Activated naive CD8-positive, alpha-beta T cell treated with anti-CD3 and anti-CD28 coated beads, Interleukin-2, amount 10 ng/mL, durations not matched to agents 7 days and 5 days (primary cell): ENCODE measurements around the gene TNS1. TPM values are rescaled to one million over a fixed set of nuclear protein-coding genes. Genes with fewer than 3 reads are reported as not detected.
A peak's percentile ranks its signal among the peaks of the same experiment; 100 is the strongest.
"Not testable (repeated sequence)": the region's sequence is repeated elsewhere in the genome, so short reads cannot be mapped to it uniquely, and the experiment has no call there.

Source experiments
- ATAC-seq: fragments of 150-1000 bp; cut with Tn5 transposase; one replicate; pipeline ENCODE4 v1.10.0; 2021; ENCODE audit warnings: low read depth, moderate library complexity
- POLR2A ChIA-PET: fragments of 350-600 bp; sonication (Branson Sonifier 250); formaldehyde crosslinking; loops from one replicate; lab custom pipeline; 2021; ENCODE audit warnings: antibody characterized with exemption; lab: Charles Lee
- DNase-seq: peaks from one replicate; pipeline ENCODE4 v3.0.0; 2021
- H3K27ac Mint-ChIP-seq: one replicate; pipeline ENCODE4 v1.8.0; 2022; ENCODE audit warnings: mild to moderate bottlenecking, mixed read lengths
- H3K27me3 Mint-ChIP-seq: one replicate; pipeline ENCODE4 v1.8.0; 2022; ENCODE audit warnings: mild to moderate bottlenecking, moderate library complexity, mixed read lengths
- H3K36me3 Mint-ChIP-seq: one replicate; pipeline ENCODE4 v1.8.0; 2021; ENCODE audit warnings: mild to moderate bottlenecking, mixed read lengths
- H3K4me1 Mint-ChIP-seq: one replicate; pipeline ENCODE4 v1.8.0; 2021; ENCODE audit warnings: mixed read lengths
- H3K4me3 Mint-ChIP-seq: one replicate; pipeline ENCODE4 v1.8.0; 2022; ENCODE audit warnings: mild to moderate bottlenecking, moderate library complexity, mixed read lengths
- H3K9me3 Mint-ChIP-seq: one replicate; pipeline ENCODE4 v1.8.0; 2021; ENCODE audit warnings: mixed read lengths
- total RNA-seq, 2 experiments: library from RNA; stranded (reverse); gene quantifications; one replicate each; pipeline ENCODE4 v1.2.3, GENCODE V29; 2021

TNS1 gene
- total RNA-seq, 2 experiments from 2014 or later, result 15.1 to 21.2 TPM

- POLR2A ChIA-PET, result no interaction called here
- H3K9me3 Mint-ChIP-seq, result no peaks in the 10 kb centered on the region
- no peaks in the 10 kb centered on the region for H3K36me3 Mint-ChIP-seq
- no peaks in the 10 kb centered on the region for H3K4me1 Mint-ChIP-seq
- no peak for DNase-seq
- H3K27ac Mint-ChIP-seq, result no peak overlapping the region
- no peak for ATAC-seq
- H3K4me3 Mint-ChIP-seq, result no peak overlapping the region
- H3K27me3 Mint-ChIP-seq, result no peaks in the 10 kb centered on the region
Measured at GRCh38 chr2:218026244-218026643, 23.4 kb upstream of the TNS1 start.

DNA sequence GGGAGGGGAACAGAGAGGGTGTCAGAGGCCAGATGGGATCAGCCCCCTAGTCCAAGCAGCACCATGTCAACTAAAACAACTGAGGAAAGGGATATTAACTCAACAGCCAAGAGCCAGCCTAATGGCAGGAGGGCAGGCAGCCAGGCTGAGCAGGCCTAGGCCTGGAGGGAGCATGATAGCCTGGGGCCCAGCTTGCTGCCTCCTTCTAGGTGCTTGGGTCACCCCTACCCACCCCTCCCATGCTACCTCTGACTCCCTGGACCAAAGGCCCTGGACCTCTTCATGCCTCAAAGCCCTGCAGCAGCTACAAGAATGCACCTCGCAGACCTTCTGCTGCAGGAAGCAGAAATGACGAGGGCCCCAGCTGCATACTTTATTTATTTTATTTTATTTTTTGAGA, 22.1 kb upstream of the TNS1 start:
- Mint-ChIP-seq H3K27me3 (no peaks in the 10 kb centered on the region), H3K9me3 (no peaks in the 10 kb centered on the region), H3K36me3 (no peaks in the 10 kb centered on the region), H3K27ac (no peak overlapping the region), H3K4me1 (no peaks in the 10 kb centered on the region), H3K4me3 (no peak overlapping the region)
- DNase-seq, result no peak
- POLR2A ChIA-PET, result no interaction called here
- ATAC-seq, result no peak

- no peaks in the 10 kb centered on the region for H3K36me3 Mint-ChIP-seq
- POLR2A ChIA-PET, result no interaction called here
- no peak overlapping the region for H3K27ac Mint-ChIP-seq
- no peak overlapping the region for H3K4me3 Mint-ChIP-seq
- no peaks in the 10 kb centered on the region for H3K9me3 Mint-ChIP-seq
- H3K27me3 Mint-ChIP-seq, result no peaks in the 10 kb centered on the region
- H3K4me1 Mint-ChIP-seq, result no peaks in the 10 kb centered on the region
- DNase-seq (no peak), ATAC-seq (no peak)
Measured at GRCh38 chr2:218024336-218024735, 21.5 kb upstream of the TNS1 start.

DNA sequence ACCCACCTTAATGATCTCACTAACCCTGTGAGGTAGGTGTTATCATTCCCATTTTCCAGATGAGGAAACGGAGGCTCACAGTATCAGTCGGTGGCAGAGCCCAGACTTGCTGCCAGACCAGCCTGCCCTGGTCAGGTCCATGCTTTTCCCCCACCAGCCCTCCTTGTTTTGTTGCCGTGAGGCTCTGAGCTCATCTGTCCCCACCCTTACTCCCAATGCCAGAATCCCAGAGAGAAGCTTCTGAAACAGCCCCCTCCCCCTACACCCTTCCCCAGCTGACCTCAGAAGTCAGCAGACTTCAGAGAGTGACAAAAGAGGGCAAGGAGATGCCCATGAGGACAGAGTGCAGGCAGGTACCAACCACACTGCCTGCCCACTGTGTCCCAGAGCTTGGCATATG, 20.8 kb upstream of the TNS1 start:
- H3K4me3 Mint-ChIP-seq, result no peak overlapping the region
- ATAC-seq, result no peak
- H3K27ac Mint-ChIP-seq, result no peak overlapping the region
- no peaks in the 10 kb centered on the region for H3K9me3 Mint-ChIP-seq
- no peaks in the 10 kb centered on the region for H3K27me3 Mint-ChIP-seq
- H3K36me3 Mint-ChIP-seq, result no peaks in the 10 kb centered on the region
- POLR2A ChIA-PET, result no interaction called here
- H3K4me1 Mint-ChIP-seq, result no peaks in the 10 kb centered on the region
- DNase-seq, result no peak

- Mint-ChIP-seq H3K4me1 (no peaks in the 10 kb centered on the region), H3K36me3 (no peaks in the 10 kb centered on the region), H3K9me3 (no peaks in the 10 kb centered on the region), H3K27ac (no peak overlapping the region), H3K4me3 (no peak overlapping the region), H3K27me3 (no peaks in the 10 kb centered on the region)
- ATAC-seq, result no peak
- peak; percentile 18 for DNase-seq
- POLR2A ChIA-PET, result no interaction called here
Measured at GRCh38 chr2:218022851-218023530, 20.2 kb upstream of the TNS1 start.

- no peak for ATAC-seq
- H3K4me1 Mint-ChIP-seq, result no peaks in the 10 kb centered on the region
Measured at GRCh38 chr2:218022131-218022850, 19.5 kb upstream of the TNS1 start.

DNA sequence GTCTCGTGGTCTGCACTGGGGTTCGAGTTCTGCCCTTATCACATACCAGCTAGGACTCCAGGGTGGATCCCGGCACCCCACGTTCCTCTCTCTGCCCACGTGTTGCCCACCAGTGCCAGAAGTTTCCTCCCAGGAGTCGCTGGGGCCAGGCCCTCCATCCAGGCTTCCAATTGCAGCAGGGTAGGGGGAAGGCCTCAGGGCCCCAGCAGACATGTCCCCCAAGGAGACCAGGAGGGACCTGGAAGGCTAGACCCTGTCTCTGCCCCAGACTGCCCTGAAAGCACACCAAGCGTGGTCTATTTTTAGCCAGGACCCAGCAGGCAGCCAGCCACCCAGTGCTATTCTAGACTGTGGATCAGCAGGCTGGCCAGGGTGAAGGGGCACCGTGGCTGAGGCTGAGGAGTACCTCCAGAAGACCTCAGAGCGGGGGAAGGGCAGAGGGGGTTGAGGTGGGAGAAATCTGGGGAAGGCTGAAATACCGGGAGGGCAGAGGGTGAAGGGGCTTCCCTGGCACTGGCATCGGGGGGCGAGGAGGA, 18.8 kb upstream of the TNS1 start:
- no peak for DNase-seq
- no peak overlapping the region for H3K27ac Mint-ChIP-seq
- POLR2A ChIA-PET, result no interaction called here
- ATAC-seq, result no peak
- H3K9me3 Mint-ChIP-seq, result no peaks in the 10 kb centered on the region
- H3K36me3 Mint-ChIP-seq, result no peaks in the 10 kb centered on the region
- no peak overlapping the region for H3K4me3 Mint-ChIP-seq
- no peaks in the 10 kb centered on the region for H3K4me1 Mint-ChIP-seq
- H3K27me3 Mint-ChIP-seq, result no peaks in the 10 kb centered on the region

More at GRCh38 chr2:218022131-218022850, 19.5 kb upstream of the TNS1 start:
- Mint-ChIP-seq H3K27ac (no peak overlapping the region), H3K27me3 (no peaks in the 10 kb centered on the region), H3K4me3 (no peak overlapping the region), H3K36me3 (no peaks in the 10 kb centered on the region), H3K9me3 (no peaks in the 10 kb centered on the region)
- POLR2A ChIA-PET, result interaction anchor here (0.5 kb wide), 1 partner anchor 1543 kb away, joined by 5 read pairs; no protein-coding TSS in a partner anchor
- DNase-seq, result peak; percentile 17

DNA sequence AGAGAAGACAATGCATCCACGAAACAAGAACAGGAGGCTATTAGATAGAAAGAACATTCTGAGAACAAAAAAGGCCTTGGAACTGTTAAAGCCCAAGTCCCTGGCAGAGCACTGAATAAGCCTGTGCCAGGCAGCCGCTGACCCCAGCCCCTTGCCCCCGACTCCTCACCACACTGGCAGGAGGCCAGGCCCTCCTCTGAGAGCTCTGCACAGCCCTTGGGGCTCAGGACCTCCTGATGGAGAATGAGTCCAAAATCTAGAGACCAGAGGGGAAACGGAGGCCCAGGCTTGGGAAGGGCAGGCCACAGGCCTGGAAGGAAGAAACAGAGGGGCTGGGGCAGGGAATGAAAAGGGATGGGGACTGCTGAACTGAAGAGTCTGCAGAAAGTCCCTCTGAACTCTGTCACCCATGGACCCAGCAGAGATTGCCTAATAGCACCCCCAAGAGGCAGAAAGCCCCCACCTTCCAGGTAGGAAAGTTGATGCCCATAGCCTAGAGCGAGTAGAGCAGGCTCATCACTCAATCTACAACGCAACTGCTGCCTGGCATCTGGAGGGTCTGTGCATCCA, 18.3 kb upstream of the TNS1 start:
- DNase-seq (no peak), ATAC-seq (no peak)
- H3K27ac Mint-ChIP-seq, result no peak overlapping the region
- H3K4me3 Mint-ChIP-seq, result no peak overlapping the region
- H3K4me1 Mint-ChIP-seq, result no peaks in the 10 kb centered on the region
- no peaks in the 10 kb centered on the region for H3K36me3 Mint-ChIP-seq
- H3K9me3 Mint-ChIP-seq, result no peaks in the 10 kb centered on the region
- H3K27me3 Mint-ChIP-seq, result no peaks in the 10 kb centered on the region
- POLR2A ChIA-PET, result no interaction called here

- Mint-ChIP-seq H3K9me3 (no peaks in the 10 kb centered on the region), H3K4me1 (no peaks in the 10 kb centered on the region), H3K27me3 (no peaks in the 10 kb centered on the region), H3K27ac (no peak overlapping the region), H3K4me3 (no peak overlapping the region), H3K36me3 (no peaks in the 10 kb centered on the region)
- DNase-seq (no peak), ATAC-seq (no peak)
- POLR2A ChIA-PET, result no interaction called here
Measured at GRCh38 chr2:218020281-218020680, 17.5 kb upstream of the TNS1 start.

DNA sequence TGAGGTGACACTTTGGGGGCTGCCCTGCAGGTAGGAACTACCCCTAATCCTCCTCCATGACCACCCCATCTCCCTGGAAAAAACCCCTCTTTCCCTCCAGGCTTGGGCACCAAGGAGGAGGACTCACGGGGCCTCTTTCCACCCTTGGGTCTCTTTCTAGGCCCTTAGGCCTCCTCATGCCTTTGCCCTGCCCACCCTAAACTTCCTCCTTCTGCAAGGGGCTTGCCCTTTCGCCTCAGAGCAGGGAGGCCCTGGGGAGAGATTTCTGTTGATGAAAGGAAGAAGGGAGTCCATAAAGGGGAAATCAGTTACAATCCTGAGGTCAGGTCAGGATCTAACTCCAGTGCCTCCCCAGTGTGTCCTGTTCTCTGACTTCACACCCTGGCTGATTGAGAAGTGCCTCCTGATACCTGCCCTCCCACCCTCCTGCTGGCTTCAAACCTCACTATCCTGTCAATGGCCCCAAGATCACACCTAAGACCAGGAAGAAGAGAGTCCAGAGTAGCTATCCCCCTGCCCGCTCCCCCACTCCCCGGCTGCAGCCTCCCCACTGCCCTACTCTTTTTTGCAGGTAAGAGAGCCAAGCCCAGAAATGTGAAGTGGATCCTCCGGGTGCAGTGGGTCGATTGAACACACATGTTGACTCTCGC, 16.7 kb upstream of the TNS1 start:
- Mint-ChIP-seq H3K27me3 (no peaks in the 10 kb centered on the region), H3K4me3 (no peak overlapping the region), H3K36me3 (no peaks in the 10 kb centered on the region), H3K9me3 (no peaks in the 10 kb centered on the region), H3K27ac (no peak overlapping the region), H3K4me1 (no peaks in the 10 kb centered on the region)
- DNase-seq (no peak), ATAC-seq (no peak)
- POLR2A ChIA-PET, result no interaction called here

GRCh38 chr2:218018842-218019125, 16.0 kb upstream of the TNS1 start:
- DNase-seq, ATAC-seq, H3K36me3 Mint-ChIP-seq, H3K27ac Mint-ChIP-seq, H3K9me3 Mint-ChIP-seq, H3K27me3 Mint-ChIP-seq, POLR2A ChIA-PET, H3K4me1 Mint-ChIP-seq, H3K4me3 Mint-ChIP-seq: not testable (repeated sequence)

GRCh38 chr2:218017211-218018053, 14.6 kb upstream of the TNS1 start:
- ATAC-seq (no peak), DNase-seq (no peak)
- H3K36me3 Mint-ChIP-seq, result no peaks in the 10 kb centered on the region
- no peaks in the 10 kb centered on the region for H3K4me1 Mint-ChIP-seq
- POLR2A ChIA-PET, result no interaction called here
- no peaks in the 10 kb centered on the region for H3K9me3 Mint-ChIP-seq
- H3K27me3 Mint-ChIP-seq, result peaks cover 7% of the 10 kb centered on the region
- H3K27ac Mint-ChIP-seq, result no peak overlapping the region
- H3K4me3 Mint-ChIP-seq, result no peak overlapping the region

DNA sequence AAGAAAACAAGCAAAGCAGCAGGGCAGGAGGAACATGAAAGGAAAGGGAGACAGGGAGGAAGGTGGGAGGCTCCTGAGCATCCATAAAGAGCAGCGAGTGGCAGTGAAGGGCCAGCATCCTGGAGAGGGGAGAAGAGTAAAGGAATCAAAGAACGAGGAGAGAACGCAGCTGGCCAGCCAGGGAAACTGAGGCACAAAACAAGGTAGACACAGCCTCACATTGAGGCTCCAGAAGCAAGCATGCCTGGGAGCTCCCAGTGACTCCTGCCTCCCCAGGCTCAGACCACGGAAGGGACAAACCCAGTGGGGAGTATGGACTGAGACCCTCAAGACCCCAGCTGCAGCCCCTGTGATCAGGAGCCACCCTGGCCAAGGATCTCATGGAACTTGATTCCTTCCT, 14.0 kb upstream of the TNS1 start:
- Mint-ChIP-seq H3K4me1 (no peaks in the 10 kb centered on the region), H3K9me3 (no peaks in the 10 kb centered on the region), H3K36me3 (no peaks in the 10 kb centered on the region), H3K4me3 (no peak overlapping the region), H3K27ac (no peak overlapping the region), H3K27me3 (peaks cover 13% of the 10 kb centered on the region)
- no peak for ATAC-seq
- POLR2A ChIA-PET, result no interaction called here
- DNase-seq, result no peak
